HEK293 (cell line): ENCODE measurements around the gene RAP2B.
"Not testable (repeated sequence)": the region's sequence is repeated elsewhere in the genome, so short reads cannot be mapped to it uniquely, and the experiment has no call there.

ENCODE experiments used
- CTCF ChIA-PET: fragments of 350-600 bp; formaldehyde crosslinking; extraction: SDS; loops from one replicate; lab custom pipeline; 2021; ENCODE audit warnings: antibody characterized with exemption; lab: Yijun Ruan, JAX
- POLR2A ChIA-PET: fragments of 300-600 bp; formaldehyde crosslinking; extraction: SDS; loops from one replicate; lab custom pipeline; 2020; ENCODE audit warnings: antibody characterized with exemption, inconsistent platforms; lab: Yijun Ruan, JAX
- H3K27ac ChIP-seq: fragments of 200-500 bp; sonication (Bioruptor generic); 2 replicates; pipeline ENCODE4 v1.5.1; 2014; ENCODE audit warnings: low read depth, low read length, control low read depth, inconsistent platforms; ENCODE audit errors: extremely low read depth
- H3K36me3 ChIP-seq, 2 experiments: fragments of 200-500 bp in 1 of 2; sonication (Bioruptor generic) in 1 of 2; 1 replicate in 1 of 2; 2 replicates in 1 of 2; pipeline ENCODE4 v1.5.1; 2014 to 2017; ENCODE audit warnings: inconsistent platforms in 2 of 2, low read length in 2 of 2; ENCODE audit not compliant: control insufficient read depth in 2 of 2, insufficient read depth in 1 of 2
- H3K4me1 ChIP-seq: fragments of 200-500 bp; sonication (Bioruptor generic); 2 replicates; pipeline ENCODE4 v1.5.1; 2014; ENCODE audit warnings: mild to moderate bottlenecking, low read length, inconsistent platforms; ENCODE audit not compliant: control insufficient read depth, insufficient read depth
- H3K4me3 ChIP-seq: 2 replicates; pipeline ENCODE4 v1.5.1; 2011; ENCODE audit warnings: low read depth, mild to moderate bottlenecking, control low read depth, low read length, moderate library complexity
- H3K9me3 ChIP-seq: fragments of 200-500 bp; sonication (Bioruptor generic); 2 replicates; pipeline ENCODE4 v1.5.1; 2014; ENCODE audit warnings: low read depth, low read length, inconsistent platforms; ENCODE audit not compliant: control insufficient read depth, insufficient read depth
- EGR2 ChIP-seq: fragments of 450-650 bp; formaldehyde crosslinking; IDR thresholded peaks from 2 replicates; pipeline ENCODE4 v1.5.1; 2016; ENCODE audit warnings: low read depth, missing biosample characterization, missing genetic modification characterization
- FEZF1 ChIP-seq: fragments of 450-650 bp; formaldehyde crosslinking; IDR thresholded peaks from 2 replicates; pipeline ENCODE4 v1.5.1; 2016; ENCODE audit warnings: missing biosample characterization, missing genetic modification characterization
- KLF1 ChIP-seq: fragments of 450-650 bp; formaldehyde crosslinking; IDR thresholded peaks from 2 replicates; pipeline ENCODE4 v1.5.1; 2016; ENCODE audit warnings: missing biosample characterization, missing genetic modification characterization
- SP7 ChIP-seq: fragments of 450-650 bp; formaldehyde crosslinking; IDR thresholded peaks from 2 replicates; pipeline ENCODE4 v1.5.1; 2016; ENCODE audit warnings: missing biosample characterization, missing genetic modification characterization
- YY2 ChIP-seq: fragments of 450-650 bp; formaldehyde crosslinking; IDR thresholded peaks from 2 replicates; pipeline ENCODE4 v1.5.1; 2016; ENCODE audit warnings: missing biosample characterization, missing genetic modification characterization
- ZBTB21 ChIP-seq: fragments of 450-650 bp; formaldehyde crosslinking; IDR thresholded peaks from 2 replicates; pipeline ENCODE4 v1.5.1; 2017; ENCODE audit warnings: missing biosample characterization, missing genetic modification characterization
- ZEB2 ChIP-seq: fragments of 450-650 bp; formaldehyde crosslinking; IDR thresholded peaks from 2 replicates; pipeline ENCODE4 v1.5.1; 2016; ENCODE audit warnings: missing biosample characterization, missing genetic modification characterization
- ZFHX2 ChIP-seq: fragments of 450-650 bp; formaldehyde crosslinking; conservative IDR thresholded peaks from 2 replicates; pipeline ENCODE4 v1.5.1; 2016; ENCODE audit warnings: missing biosample characterization, missing genetic modification characterization
- ZFP41 ChIP-seq: fragments of 450-650 bp; formaldehyde crosslinking; IDR thresholded peaks from 2 replicates; pipeline ENCODE4 v1.5.1; 2016; ENCODE audit warnings: missing biosample characterization, missing genetic modification characterization, borderline replicate concordance
- ZNF175 ChIP-seq: fragments of 450-650 bp; formaldehyde crosslinking; IDR thresholded peaks from 2 replicates; pipeline ENCODE4 v1.5.1; 2016; ENCODE audit warnings: missing biosample characterization, missing genetic modification characterization
- ZNF2 ChIP-seq: fragments of 450-650 bp; formaldehyde crosslinking; IDR thresholded peaks from 2 replicates; pipeline ENCODE4 v1.5.1; 2016; ENCODE audit warnings: missing biosample characterization, missing genetic modification characterization
- ZNF335 ChIP-seq: fragments of 450-650 bp; formaldehyde crosslinking; conservative IDR thresholded peaks from 2 replicates; pipeline ENCODE4 v1.5.1; 2016; ENCODE audit warnings: missing biosample characterization, missing genetic modification characterization
- ZNF473 ChIP-seq: fragments of 450-650 bp; formaldehyde crosslinking; IDR thresholded peaks from 2 replicates; pipeline ENCODE4 v1.5.1; 2017; ENCODE audit warnings: missing biosample characterization, missing genetic modification characterization
- ZNF513 ChIP-seq: fragments of 450-650 bp; IDR thresholded peaks from 2 replicates; pipeline ENCODE4 v1.5.1; 2018; ENCODE audit warnings: missing biosample characterization, missing genetic modification characterization
- ZNF560 ChIP-seq: fragments of 450-650 bp; formaldehyde crosslinking; IDR thresholded peaks from 2 replicates; pipeline ENCODE4 v1.5.1; 2017; ENCODE audit warnings: missing biosample characterization, missing genetic modification characterization, borderline replicate concordance
- ZNF561 ChIP-seq: fragments of 450-650 bp; IDR thresholded peaks from 2 replicates; pipeline ENCODE4 v1.5.1; 2018; ENCODE audit warnings: missing biosample characterization, missing genetic modification characterization, borderline replicate concordance
- ZNF621 ChIP-seq: fragments of 450-650 bp; formaldehyde crosslinking; IDR thresholded peaks from 2 replicates; pipeline ENCODE4 v1.5.1; 2017; ENCODE audit warnings: missing biosample characterization, missing genetic modification characterization
- ZNF664 ChIP-seq: fragments of 450-650 bp; formaldehyde crosslinking; IDR thresholded peaks from 2 replicates; pipeline ENCODE4 v1.5.1; 2016; ENCODE audit warnings: missing biosample characterization, missing genetic modification characterization
- TF ChIP-seq, protein P1 (sequence below): fragments of 450-650 bp; formaldehyde crosslinking; IDR thresholded peaks from 2 replicates; pipeline ENCODE4 v1.5.1; 2016; ENCODE audit warnings: missing biosample characterization, missing genetic modification characterization
- TF ChIP-seq, protein P2 (sequence below): fragments of 450-650 bp; formaldehyde crosslinking; IDR thresholded peaks from 2 replicates; pipeline ENCODE4 v1.5.1; 2016; ENCODE audit warnings: missing biosample characterization, missing genetic modification characterization

The RAP2B gene

DNA sequence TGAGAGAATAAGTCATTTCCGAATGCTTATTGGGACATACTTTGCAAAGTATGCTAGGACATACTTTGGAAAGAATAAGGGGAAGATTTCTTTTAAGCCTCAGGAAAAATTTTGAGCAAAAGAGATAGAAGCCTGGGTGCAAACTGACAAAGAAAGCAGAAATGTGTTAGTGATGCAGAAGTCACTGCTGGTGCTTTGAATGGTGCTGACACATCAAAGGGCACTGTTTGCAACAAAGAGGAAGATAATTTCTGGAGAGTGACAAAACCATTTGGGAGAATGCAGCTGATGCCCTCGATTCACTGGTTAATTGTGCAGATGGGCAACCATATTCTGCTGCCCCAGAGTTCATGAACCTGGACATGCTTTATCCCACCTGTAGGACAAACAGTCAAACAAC lies 11.0 kb upstream of the RAP2B start:
- no peak overlapping the region for H3K4me3 ChIP-seq
- TF ChIP-seq ZEB2 (tag by site-specific recombination), result no peak
- no peak for TF ChIP-seq ZNF621 (tag by site-specific recombination)
- no peak for TF ChIP-seq ZFP41 (tag by site-specific recombination)
- TF ChIP-seq FEZF1 (tag by site-specific recombination), result no peak
- TF ChIP-seq ZNF175 (tag by site-specific recombination), result no peak
- TF ChIP-seq KLF1 (tag by site-specific recombination), result no peak
- no peak for TF ChIP-seq ZBTB21 (tag by site-specific recombination)
- TF ChIP-seq ZNF561, result no peak
- TF ChIP-seq ZNF473 (tag by site-specific recombination), result no peak
- TF ChIP-seq ZNF2 (tag by site-specific recombination), result no peak
- H3K9me3 ChIP-seq, result no peaks in the 10 kb centered on the region
- no peaks in the 10 kb centered on the region for H3K36me3 ChIP-seq
- ChIA-PET CTCF (no interaction called here), POLR2A (interaction anchor here (0.6 kb wide), 1 partner anchor 17 kb away, joined by 6 read pairs; no protein-coding TSS in a partner anchor)
- no peak overlapping the region for H3K27ac ChIP-seq
- H3K4me1 ChIP-seq, result no peaks in the 10 kb centered on the region

- H3K9me3 ChIP-seq, H3K4me1 ChIP-seq, H3K4me3 ChIP-seq, H3K36me3 ChIP-seq, H3K27ac ChIP-seq, POLR2A ChIA-PET, CTCF ChIA-PET: not testable (repeated sequence)
These were observed 6.2 kb upstream of the RAP2B start for GRCh38 chr3:153155786-153156185.

- TF ChIP-seq SP7 (tag by site-specific recombination), result no peak
- TF ChIP-seq ZNF664 (tag by site-specific recombination), result no peak
- Histone ChIP-seq H3K27ac (no peak overlapping the region), H3K36me3 (no peaks in the 10 kb centered on the region), H3K9me3 (no peaks in the 10 kb centered on the region), H3K4me1 (no peaks in the 10 kb centered on the region), H3K4me3 (no peak overlapping the region)
- ChIA-PET CTCF (interaction anchor here (0.6 kb wide), 1 partner anchor 987 kb away, joined by 3 read pairs; no protein-coding TSS in a partner anchor), POLR2A (no interaction called here)
These were observed 3.8 kb upstream of the RAP2B start for GRCh38 chr3:153158189-153158588.

GRCh38 chr3:153158961-153159735 lies 2.9 kb upstream of the RAP2B start:
- ChIA-PET POLR2A (no interaction called here), CTCF (no interaction called here)
- Histone ChIP-seq H3K27ac (no peak overlapping the region), H3K36me3 (no peaks in the 10 kb centered on the region), H3K4me3 (no peak overlapping the region), H3K9me3 (no peaks in the 10 kb centered on the region), H3K4me1 (no peaks in the 10 kb centered on the region)
- peak; percentile 46 for TF ChIP-seq ZNF335
- TF ChIP-seq ZNF560, result no peak
- peak; percentile 57; the same call in 1 of the 2 replicates for TF ChIP-seq EGR2
- TF ChIP-seq ZFHX2 (tag by site-specific recombination), result peak; percentile 53
- TF ChIP-seq SP7 (tag by site-specific recombination), result no peak
- TF ChIP-seq, protein P1, sequence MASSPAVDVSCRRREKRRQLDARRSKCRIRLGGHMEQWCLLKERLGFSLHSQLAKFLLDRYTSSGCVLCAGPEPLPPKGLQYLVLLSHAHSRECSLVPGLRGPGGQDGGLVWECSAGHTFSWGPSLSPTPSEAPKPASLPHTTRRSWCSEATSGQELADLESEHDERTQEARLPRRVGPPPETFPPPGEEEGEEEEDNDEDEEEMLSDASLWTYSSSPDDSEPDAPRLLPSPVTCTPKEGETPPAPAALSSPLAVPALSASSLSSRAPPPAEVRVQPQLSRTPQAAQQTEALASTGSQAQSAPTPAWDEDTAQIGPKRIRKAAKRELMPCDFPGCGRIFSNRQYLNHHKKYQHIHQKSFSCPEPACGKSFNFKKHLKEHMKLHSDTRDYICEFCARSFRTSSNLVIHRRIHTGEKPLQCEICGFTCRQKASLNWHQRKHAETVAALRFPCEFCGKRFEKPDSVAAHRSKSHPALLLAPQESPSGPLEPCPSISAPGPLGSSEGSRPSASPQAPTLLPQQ (tag by site-specific recombination), result no peak
- TF ChIP-seq, protein P2, sequence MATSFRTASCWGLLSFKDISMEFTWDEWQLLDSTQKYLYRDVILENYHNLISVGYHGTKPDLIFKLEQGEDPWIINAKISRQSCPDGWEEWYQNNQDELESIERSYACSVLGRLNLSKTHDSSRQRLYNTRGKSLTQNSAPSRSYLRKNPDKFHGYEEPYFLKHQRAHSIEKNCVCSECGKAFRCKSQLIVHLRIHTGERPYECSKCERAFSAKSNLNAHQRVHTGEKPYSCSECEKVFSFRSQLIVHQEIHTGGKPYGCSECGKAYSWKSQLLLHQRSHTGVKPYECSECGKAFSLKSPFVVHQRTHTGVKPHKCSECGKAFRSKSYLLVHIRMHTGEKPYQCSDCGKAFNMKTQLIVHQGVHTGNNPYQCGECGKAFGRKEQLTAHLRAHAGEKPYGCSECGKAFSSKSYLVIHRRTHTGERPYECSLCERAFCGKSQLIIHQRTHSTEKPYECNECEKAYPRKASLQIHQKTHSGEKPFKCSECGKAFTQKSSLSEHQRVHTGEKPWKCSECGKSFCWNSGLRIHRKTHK (tag by site-specific recombination), result no peak
- no peak for TF ChIP-seq YY2 (tag by site-specific recombination)
- TF ChIP-seq ZNF513, result no peak
- TF ChIP-seq, all 188 proteins: peak for 3
